GM18499 (cell line): ENCODE results near the gene HOMER2.
"Not testable (repeated sequence)": the region's sequence is repeated elsewhere in the genome, so short reads cannot be mapped to it uniquely, and the experiment has no call there.

Experiments used
- ATAC-seq: cut with Tn5 transposase; IDR thresholded peaks from one replicate; pipeline ENCODE4 v1.9.1; 2021; ENCODE audit warnings: moderate number of reproducible peaks; ENCODE audit not compliant: insufficient read depth, unreplicated experiment

Gene HOMER2

GRCh38 chr15:82952158-82953081 is at the start of gene HOMER2:
TSS of gene HOMER2 (minus strand) at chr15:82952720. CDS start at chr15:82952535, 185 bp downstream.
- no peak for ATAC-seq

DNA sequence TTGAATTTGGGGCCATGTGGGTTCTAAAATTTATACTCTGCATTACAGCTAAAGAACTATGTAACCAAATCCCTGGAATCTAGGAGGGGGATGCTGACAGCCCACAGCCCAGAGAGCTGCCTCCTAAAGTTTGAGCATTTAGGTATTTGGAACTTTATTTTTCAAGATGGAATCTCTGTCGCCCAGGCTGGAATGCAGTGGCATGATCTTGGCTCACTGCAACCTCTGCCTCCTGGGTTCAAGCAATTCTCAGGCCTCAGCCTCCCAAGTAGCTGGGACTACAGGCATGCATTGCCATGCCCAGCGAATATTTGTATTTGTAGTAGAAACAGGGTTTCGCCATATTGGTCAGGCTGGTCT is 48.1 kb upstream of the HOMER2 start:
- not testable (repeated sequence) for ATAC-seq

GRCh38 chr15:82999905-83000671 is 47.6 kb upstream of the HOMER2 start:
- ATAC-seq = no peak

GRCh38 chr15:82999426-82999825 is 46.9 kb upstream of the HOMER2 start:
- ATAC-seq = no peak

GRCh38 chr15:82995938-82996337 is 43.4 kb upstream of the HOMER2 start:
- no peak for ATAC-seq

DNA sequence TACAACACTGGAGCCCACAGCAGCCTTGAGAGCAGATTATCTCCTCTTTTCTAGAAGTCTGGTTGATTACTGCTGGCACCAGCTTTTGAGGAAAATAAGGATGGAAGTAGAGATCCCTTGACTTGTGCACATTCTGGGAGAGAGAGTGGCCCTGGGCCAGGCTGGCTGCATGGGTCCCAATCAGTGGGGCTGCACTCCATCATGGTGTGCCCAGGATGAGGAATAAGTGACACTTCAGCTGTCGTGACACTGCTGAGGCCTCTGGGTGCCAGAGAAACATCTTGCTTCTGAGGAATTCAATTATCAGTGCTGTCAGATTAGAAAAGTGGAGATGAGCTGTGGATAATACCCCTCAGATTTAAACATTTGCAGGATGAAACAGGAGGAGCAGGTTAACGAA is 42.6 kb upstream of the HOMER2 start:
- ATAC-seq = no peak

- no peak for ATAC-seq
Measured at GRCh38 chr15:82993144-82993543, 40.6 kb upstream of the HOMER2 start.

DNA sequence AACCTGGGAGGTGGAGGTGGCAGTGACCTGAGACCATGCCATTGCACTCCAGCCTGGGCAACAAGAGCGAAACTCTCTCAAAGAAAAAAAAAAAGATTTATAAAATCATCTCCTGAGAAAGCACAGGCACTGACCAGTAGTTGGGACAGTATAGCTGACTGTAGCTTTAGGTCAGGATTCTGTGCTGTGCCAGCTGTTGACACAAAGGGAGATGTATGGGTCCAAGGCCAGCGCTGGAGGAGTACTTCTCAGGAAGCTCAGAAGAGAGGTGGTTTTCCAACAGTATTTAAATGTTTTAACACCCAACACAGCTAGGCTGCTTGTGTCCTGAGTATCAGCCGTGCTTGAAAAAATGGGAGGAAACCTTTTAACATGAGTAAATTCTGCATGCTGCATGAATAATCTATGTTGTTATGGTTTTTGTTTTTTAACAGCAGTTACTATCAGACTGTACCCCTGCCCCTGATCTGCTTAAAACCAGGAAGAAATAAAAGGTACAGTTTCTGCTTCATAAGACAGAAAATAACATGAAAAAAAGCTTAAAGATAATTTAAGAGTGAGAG is 40.0 kb upstream of the HOMER2 start:
- no peak for ATAC-seq

- no peak for ATAC-seq
Measured at GRCh38 chr15:82986442-82986780, 33.9 kb upstream of the HOMER2 start.

GRCh38 chr15:82985688-82986441 is 33.3 kb upstream of the HOMER2 start, which contains the start of gene RAMAC:
TSS of gene RAMAC (plus strand) at chr15:82986210. CDS start at chr15:82989019, 2,809 bp downstream.
- ATAC-seq = peak; percentile 80

- no peak for ATAC-seq
Measured at GRCh38 chr15:82980981-82981380, 28.5 kb upstream of the HOMER2 start.

DNA sequence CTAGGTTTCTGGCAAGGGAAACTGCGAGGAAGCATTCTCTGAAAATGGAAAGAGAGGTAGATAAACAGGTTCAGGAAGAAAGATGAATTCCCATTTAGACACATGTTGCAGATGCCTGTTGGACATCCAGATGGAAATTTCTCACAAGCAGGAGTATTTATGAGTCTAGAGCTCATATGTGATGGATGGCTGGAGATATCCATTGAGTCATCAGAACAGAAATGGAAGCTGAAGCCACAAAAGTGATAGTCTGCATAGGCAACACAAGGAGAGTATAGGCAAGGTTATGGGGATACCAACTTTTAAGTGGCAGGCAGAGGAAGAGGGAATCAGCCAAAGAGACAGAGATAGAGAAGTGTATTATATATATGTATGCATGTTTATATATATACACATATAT is 27.2 kb upstream of the HOMER2 start:
- no peak for ATAC-seq

- ATAC-seq = no peak
Measured at GRCh38 chr15:82978438-82978837, 25.9 kb upstream of the HOMER2 start.

- ATAC-seq = no peak
Measured at GRCh38 chr15:82977076-82977475, 24.6 kb upstream of the HOMER2 start.

- ATAC-seq = no peak
Measured at GRCh38 chr15:82972990-82973389, 20.5 kb upstream of the HOMER2 start.

GRCh38 chr15:82971218-82971984 is 18.9 kb upstream of the HOMER2 start:
- no peak for ATAC-seq

DNA sequence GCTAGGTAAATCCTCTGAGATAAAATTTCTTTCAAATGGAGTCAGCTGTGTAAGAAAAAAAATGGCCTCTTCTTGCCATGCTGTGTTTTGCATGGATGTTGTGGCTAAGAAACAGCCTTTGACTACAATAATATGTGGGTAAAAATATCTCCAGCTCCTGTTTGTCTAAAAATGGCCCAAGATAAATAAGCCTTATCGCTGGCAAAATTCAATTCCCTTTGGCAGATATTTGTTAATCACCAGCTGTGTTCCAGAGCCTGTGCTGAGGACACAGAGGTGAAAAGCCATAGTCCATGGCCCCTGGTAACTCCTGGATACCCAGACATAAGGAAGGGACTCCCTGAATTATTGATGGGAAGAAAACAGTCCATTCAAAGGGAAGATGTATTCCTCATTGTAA is 18.2 kb upstream of the HOMER2 start:
- ATAC-seq = no peak

GRCh38 chr15:82970078-82970686 is 17.7 kb upstream of the HOMER2 start:
- no peak for ATAC-seq

- ATAC-seq = no peak
Measured at GRCh38 chr15:82969353-82969752, 16.8 kb upstream of the HOMER2 start.
